H1 (cell line): ENCODE measurements around the gene INPP5A. TPM values are rescaled to one million over a fixed set of nuclear protein-coding genes. Genes with fewer than 3 reads are reported as not detected.

Experiments used
- CREB1 ChIP-seq: IDR thresholded peaks from 2 replicates; pipeline ENCODE4 v1.6.1; 2012; ENCODE audit warnings: inconsistent platforms
- E2F6 ChIP-seq: IDR thresholded peaks from 2 replicates; pipeline ENCODE4 v1.6.1; 2012; ENCODE audit warnings: inconsistent platforms
- SIX5 ChIP-seq: IDR thresholded peaks from 2 replicates; pipeline ENCODE4 v1.6.1; 2011; ENCODE audit warnings: mild to moderate bottlenecking, low read depth, low read length
- polyA plus RNA-seq, 7 experiments: library from polyadenylated mRNA; depleted of rRNA in 3 of 7; stranded (reverse) in 5 of 7; unstranded in 2 of 7; fragments of >200 nt in 5 of 7; fragments of 200-250 nt in 2 of 7; gene quantifications; 1 replicate in 5 of 7; 2 replicates in 1 of 7; 4 replicates in 1 of 7; pipeline versions ENCODE4 v1.2.1 to v1.2.3, GENCODE V29; 2011 to 2013; ENCODE audit warnings: missing spikeins in 2 of 7, mixed read lengths in 2 of 7
- total RNA-seq: library from RNA; stranded (reverse); fragmentation: NEBNext Ultra II Directional; extraction: Animal tissue kit (Norgen Biotek cat#: 25700); gene quantifications from 2 replicates; pipeline ENCODE4 v1.2.1, GENCODE V29; 2021

INPP5A gene
- total and polyA plus RNA-seq, 2 of the 8 experiments (the other 6 are each of a cell fraction or from before 2014, with no cell fraction given) = 19.7 to 27.5 TPM

DNA sequence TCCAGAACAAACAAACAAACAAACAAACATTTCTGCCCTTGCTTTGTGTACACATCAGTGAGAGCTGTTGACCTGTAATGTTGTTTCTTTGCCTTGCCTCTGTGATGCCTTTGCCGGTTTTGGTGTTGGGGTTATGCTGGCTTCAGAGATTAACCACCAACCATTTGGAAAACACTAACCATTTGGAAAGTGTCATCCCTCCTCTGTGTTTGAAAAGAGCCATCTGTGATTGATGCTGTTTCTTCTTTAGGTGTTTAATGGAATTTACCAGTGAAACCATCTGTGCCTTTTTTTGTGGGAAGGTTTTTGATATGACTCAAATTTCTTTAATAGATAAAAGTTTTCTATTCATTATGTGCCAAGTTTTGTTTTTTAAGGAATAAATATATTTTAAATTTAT, 46.5 kb downstream of the INPP5A start (continued):
- TF ChIP-seq E2F6 (no peak), CREB1 (no peak), SIX5 (no peak)
